HCT116 (cell line): Measurements from ENCODE around the gene MCRIP1. TPM values are rescaled to one million over a fixed set of nuclear protein-coding genes. Genes with fewer than 3 reads are reported as not detected.

Experiments
- ATAC-seq: fragments of 200-7000 bp; cut with Tn5 transposase; 2 replicates; pipeline ENCODE4 v1.9.1; 2020; ENCODE audit warnings: mild to moderate bottlenecking, moderate library complexity
- BruUV-seq: library from RNA; stranded (reverse); fragments of 400-500 nt; replicated peaks from 2 replicates; lab custom pipeline; 2021; lab: Mats Ljungman, UMichigan
- CTCF ChIA-PET: fragments of 300-600 bp; sonication (Branson Sonifier 250); formaldehyde crosslinking; loops from one replicate; lab custom pipeline; 2021; ENCODE audit warnings: antibody characterized with exemption; lab: Charles Lee
- POLR2A ChIA-PET: fragments of 300-600, 350-600 bp; sonication (Branson Sonifier 250); formaldehyde crosslinking; loops from one replicate; lab custom pipeline; 2021; ENCODE audit warnings: antibody characterized with exemption; lab: Charles Lee
- RAD21 ChIA-PET, 2 experiments: fragments of 300-600 bp; sonication (Branson Sonifier 250); formaldehyde crosslinking; loops; one replicate each; lab custom pipeline; 2023; ENCODE audit warnings: low total read pairs in 2 of 2; ENCODE audit not compliant: uncharacterized antibody in 2 of 2, unreplicated experiment in 2 of 2, low non-redundant PET in 1 of 2; lab: Charles Lee
- DNase-seq: peaks from one replicate; pipeline ENCODE4 v3.0.0-alpha.2; 2010; ENCODE audit warnings: low read depth, low spot score
- H2AFZ ChIP-seq: fragments of 200-600 bp; shearing (Covaris generic), sonication (generic); 2 replicates; pipeline ENCODE4 v1.6.1; 2017; ENCODE audit warnings: low read depth, mixed run types, mixed read lengths, antibody characterized with exemption, low read length; ENCODE audit not compliant: poor library complexity, severe bottlenecking
- H3K27ac ChIP-seq: 2 replicates; pipeline ENCODE4 v1.5.1; 2012; ENCODE audit warnings: low read depth, low read length
- H3K27me3 ChIP-seq: fragments of 200-600 bp; sonication (generic); 2 replicates; pipeline ENCODE4 v1.6.1; 2016; ENCODE audit warnings: mixed run types, low read length, mixed read lengths; ENCODE audit not compliant: insufficient read depth
- H3K36me3 ChIP-seq, 2 experiments: fragments of 200-500 bp in 1 of 2; fragments of 200-600 bp in 1 of 2; sonication (Bioruptor generic) in 1 of 2; sonication (generic) in 1 of 2; 2 replicates each; pipeline versions ENCODE4 v1.5.1 to v1.6.1; 2014 to 2016; ENCODE audit warnings: low read length in 2 of 2, inconsistent platforms in 1 of 2, mixed read lengths in 1 of 2, mixed run types in 1 of 2; ENCODE audit not compliant: insufficient read depth in 2 of 2, control insufficient read depth in 1 of 2
- H3K4me1 ChIP-seq, 2 experiments: fragments of 200-600 bp in 1 of 2; sonication (generic) in 1 of 2; 2 replicates each; pipeline versions ENCODE4 v1.5.1 to v1.6.1; 2012 to 2017; ENCODE audit warnings: low read length in 2 of 2, inconsistent platforms in 1 of 2, mild to moderate bottlenecking in 1 of 2, mixed read lengths in 1 of 2, mixed run types in 1 of 2, moderate library complexity in 1 of 2; ENCODE audit not compliant: insufficient read depth in 2 of 2, control insufficient read depth in 1 of 2
- H3K4me2 ChIP-seq: fragments of 200-600 bp; sonication (generic); 2 replicates; pipeline ENCODE4 v1.6.1; 2017; ENCODE audit warnings: mixed run types, low read length, mixed read lengths
- H3K4me3 ChIP-seq, 2 experiments: fragments of 200-600 bp in 1 of 2; sonication (generic) in 1 of 2; replicated peaks in 1 of 2; 2 replicates each; pipeline ENCODE4 v1.5.1; 2011 to 2016; ENCODE audit warnings: low read length in 2 of 2, control low read depth in 1 of 2, low read depth in 1 of 2, mild to moderate bottlenecking in 1 of 2, mixed read lengths in 1 of 2, mixed run types in 1 of 2
- H3K79me2 ChIP-seq: fragments of 200-600 bp; sonication (generic); 2 replicates; pipeline ENCODE4 v1.6.1; 2017; ENCODE audit warnings: mild to moderate bottlenecking, mixed run types, low read length, moderate library complexity, mixed read lengths; ENCODE audit not compliant: insufficient read depth
- H3K9ac ChIP-seq: fragments of 200-600 bp; sonication (generic); 2 replicates; pipeline ENCODE4 v1.6.1; 2016; ENCODE audit warnings: low read length, mixed read lengths
- H3K9me2 ChIP-seq: fragments of 200-600 bp; sonication (generic), shearing (Covaris generic); 2 replicates; pipeline ENCODE4 v1.6.1; 2017; ENCODE audit warnings: mixed run types, mild to moderate bottlenecking, moderate library complexity; ENCODE audit not compliant: insufficient read depth
- H3K9me3 ChIP-seq, 2 experiments: fragments of 200-500 bp in 1 of 2; fragments of 200-600 bp in 1 of 2; sonication (Bioruptor generic) in 1 of 2; sonication (generic) in 1 of 2; 2 replicates each; pipeline ENCODE4 v1.6.1; 2014 to 2017; ENCODE audit warnings: low read length in 2 of 2, mixed read lengths in 2 of 2, inconsistent platforms in 1 of 2, low read depth in 1 of 2, mild to moderate bottlenecking in 1 of 2, mixed run types in 1 of 2, moderate library complexity in 1 of 2; ENCODE audit not compliant: control insufficient read depth in 1 of 2, insufficient read depth in 1 of 2
- H4K20me1 ChIP-seq: fragments of 200-600 bp; sonication (generic), shearing (Covaris generic); 2 replicates; pipeline ENCODE4 v1.6.1; 2017; ENCODE audit warnings: mixed run types, mild to moderate bottlenecking, moderate library complexity; ENCODE audit not compliant: insufficient read depth
- CBX3 ChIP-seq: IDR thresholded peaks from 2 replicates; pipeline ENCODE4 v1.6.1; 2012; ENCODE audit warnings: low read depth
- CEBPB ChIP-seq: IDR thresholded peaks from 2 replicates; pipeline ENCODE4 v1.6.1; 2012; ENCODE audit warnings: low read depth
- EGR1 ChIP-seq: IDR thresholded peaks from 2 replicates; pipeline ENCODE4 v1.6.1; 2012; ENCODE audit warnings: low read depth
- EZH2 ChIP-seq: fragments of 200-600 bp; sonication (generic); IDR thresholded peaks from 2 replicates; pipeline ENCODE4 v1.6.1; 2017; ENCODE audit warnings: antibody characterized with exemption, mixed run types
- POLR2AphosphoS5 ChIP-seq: IDR thresholded peaks from 2 replicates; pipeline ENCODE4 v1.6.1; 2011; ENCODE audit warnings: mild to moderate bottlenecking, low read depth, low read length, moderate library complexity
- SP1 ChIP-seq: IDR thresholded peaks from 2 replicates; pipeline ENCODE4 v1.6.1; 2012; ENCODE audit warnings: low read depth
- SRF ChIP-seq: IDR thresholded peaks from 2 replicates; pipeline ENCODE4 v1.6.1; 2012; ENCODE audit warnings: low read depth
- TCF7L2 ChIP-seq: IDR thresholded peaks from 2 replicates; pipeline ENCODE4 v1.7.0; 2011; ENCODE audit warnings: borderline replicate concordance, inconsistent platforms; ENCODE audit not compliant: insufficient read depth, insufficient read length; ENCODE audit errors: extremely low read depth
- ZBTB33 ChIP-seq: IDR thresholded peaks from 2 replicates; pipeline ENCODE4 v1.6.1; 2011; ENCODE audit warnings: mild to moderate bottlenecking, low read length, moderate library complexity; ENCODE audit not compliant: insufficient replicate concordance; ENCODE audit errors: extremely low read depth
- ZNF274 ChIP-seq: fragments of 200-500 bp; sonication (Bioruptor generic); IDR thresholded peaks from 2 replicates; pipeline ENCODE4 v1.6.1; 2014; ENCODE audit warnings: mild to moderate bottlenecking, low read depth, low read length, inconsistent platforms
- intact Hi-C: fragments of 100-400 bp; cut with micrococcal nuclease; formaldehyde crosslinking; loops from 2 replicates; pipeline ENCODE4 v1.10.0; 2022
- total RNA-seq: library from RNA; stranded (reverse); gene quantifications from one replicate; pipeline ENCODE4 v1.2.1, GENCODE V29; 2021; ENCODE audit not compliant: unreplicated experiment

Gene MCRIP1
- total RNA-seq, 1 experiment from 2014 or later = 59.2 TPM

- H3K27ac ChIP-seq = no peak overlapping the region; the same call in 1 of the 2 replicates
- no peak overlapping the region for H3K4me3 ChIP-seq
- CTCF ChIA-PET = interaction anchor here (1.2 kb wide), 1 partner anchor 17 kb away, joined by 4 read pairs; no protein-coding TSS in a partner anchor
Observed at GRCh38 chr17:81804559-81805399, 28.3 kb downstream of the MCRIP1 start.

GRCh38 chr17:81803728-81804558 lies 29.1 kb downstream of the MCRIP1 start, which contains the start of gene GCGR:
GCGR (plus strand) TSS chr17:81804150; CDS start chr17:81809019, 4,869 bp downstream.
- RAD21 ChIA-PET = no interaction called here
- H3K36me3 ChIP-seq = no peaks in the 10 kb centered on the region
- TF ChIP-seq ZNF274 (no peak), ZBTB33 (no peak), CBX3 (no peak)

More at GRCh38 chr17:81804559-81805399, 28.3 kb downstream of the MCRIP1 start:
- POLR2A ChIA-PET = no interaction called here
- H3K9ac ChIP-seq = no peak overlapping the region
- no peaks in the 10 kb centered on the region for H3K9me3 ChIP-seq
- no peaks in the 10 kb centered on the region for H4K20me1 ChIP-seq
- peak overlapping the region; percentile 52 for H2AFZ ChIP-seq
- ATAC-seq (peak; percentile 41), DNase-seq (no peak)
- H3K4me2 ChIP-seq = peak overlapping the region; percentile 39
- H3K4me1 ChIP-seq = peaks cover 0 to 6% of the 10 kb centered on the region in 2 experiments; a peak in 2 of 4 replicates
- no peaks in the 10 kb centered on the region for H3K79me2 ChIP-seq
- no peak for TF ChIP-seq SRF
- no peak for TF ChIP-seq EZH2
- no peak for TF ChIP-seq SP1
- TF ChIP-seq CEBPB = no peak
- TF ChIP-seq CBX3 = no peak
- no peak for TF ChIP-seq POLR2AphosphoS5
- TF ChIP-seq EGR1 = no peak
- no peak for TF ChIP-seq TCF7L2
- no TSS peak for BruUV-seq
- H3K36me3 ChIP-seq = no peaks in the 10 kb centered on the region
- H3K27me3 ChIP-seq = peaks cover 13% of the 10 kb centered on the region; the same call in 1 of the 2 replicates
- no peaks in the 10 kb centered on the region for H3K9me2 ChIP-seq
- RAD21 ChIA-PET = no interaction called here
- intact Hi-C loops = no loop called here

More at GRCh38 chr17:81803728-81804558, 29.1 kb downstream of the MCRIP1 start, which contains the start of gene GCGR:
- Histone ChIP-seq H3K9ac (no peak within 1 kb of the TSS), H3K79me2 (no peaks in the 10 kb centered on the region), H3K9me2 (no peaks in the 10 kb centered on the region), H3K27ac (no peak within 1 kb of the TSS; the same call in 1 of the 2 replicates), H3K4me3 (no peak within 1 kb of the TSS), H2AFZ (peak within 1 kb of the TSS; percentile 52), H3K4me1 (peaks cover 0 to 6% of the 10 kb centered on the region in 2 experiments; a peak in 2 of 4 replicates), H3K9me3 (no peaks in the 10 kb centered on the region), H3K27me3 (peaks cover 13% of the 10 kb centered on the region; the same call in 1 of the 2 replicates), H4K20me1 (no peaks in the 10 kb centered on the region), H3K4me2 (peak within 1 kb of the TSS; percentile 39)
- BruUV-seq = no TSS peak
- ChIA-PET CTCF (no interaction called here), POLR2A (no interaction called here)
- intact Hi-C loops = no loop called here
- DNase-seq = no peak
- ATAC-seq = no peak
